Neural cell (in vitro differentiated cells): Measurements from ENCODE around the gene MS4A3. TPM values are rescaled to one million over a fixed set of nuclear protein-coding genes. Genes with fewer than 3 reads are reported as not detected.

Experiments used
- H2AFZ ChIP-seq: fragments of 200-600, 300-800 bp; sonication (generic), shearing (Covaris generic); 2 replicates; pipeline ENCODE4 v1.6.0; 2014; ENCODE audit warnings: low read depth, mild to moderate bottlenecking, antibody characterized with exemption, low read length, moderate library complexity
- H3F3A ChIP-seq: fragments of 200-600 bp; shearing (Covaris generic); 2 replicates; pipeline ENCODE4 v1.6.1; 2016; ENCODE audit warnings: mild to moderate bottlenecking, moderate library complexity, mixed read lengths, antibody characterized with exemption, low read length; ENCODE audit not compliant: insufficient read depth, poor library complexity, severe bottlenecking
- H3K27ac ChIP-seq: fragments of 200-600, 300-800 bp; sonication (generic), shearing (Covaris generic); 2 replicates; pipeline ENCODE4 v1.5.1; 2014; ENCODE audit warnings: mild to moderate bottlenecking, low read length, moderate library complexity
- H3K27me3 ChIP-seq: fragments of 300-800, 200-600 bp; sonication (generic), shearing (Covaris generic); 2 replicates; pipeline ENCODE4 v1.6.0; 2014; ENCODE audit warnings: mild to moderate bottlenecking, low read depth, low read length, moderate library complexity; ENCODE audit not compliant: insufficient read depth
- H3K36me3 ChIP-seq: fragments of 300-800, 200-600 bp; sonication (generic), shearing (Covaris generic); 2 replicates; pipeline ENCODE4 v1.5.1; 2014; ENCODE audit warnings: mild to moderate bottlenecking, antibody characterized with exemption, low read length, moderate library complexity; ENCODE audit not compliant: insufficient read depth
- H3K4me2 ChIP-seq: fragments of 300-800, 200-600 bp; sonication (generic), shearing (Covaris generic); 2 replicates; pipeline ENCODE4 v1.6.0; 2014; ENCODE audit warnings: mild to moderate bottlenecking, low read length
- H3K4me3 ChIP-seq: fragments of 300-800, 200-600 bp; sonication (generic), shearing (Covaris generic); 2 replicates; pipeline ENCODE4 v1.5.1; 2014; ENCODE audit warnings: mild to moderate bottlenecking, low read length, moderate library complexity
- H3K79me2 ChIP-seq: fragments of 200-600 bp; shearing (Covaris generic); replicated peaks from 2 replicates; pipeline ENCODE4 v1.6.0; 2014; ENCODE audit warnings: mild to moderate bottlenecking, low read length, moderate library complexity; ENCODE audit not compliant: insufficient read depth
- H3K9ac ChIP-seq: fragments of 300-800, 200-600 bp; sonication (generic), shearing (Covaris generic); 2 replicates; pipeline ENCODE4 v1.6.1; 2016; ENCODE audit warnings: mild to moderate bottlenecking, low read length, mixed read lengths
- H3K9me2 ChIP-seq: fragments of 200-600 bp; shearing (Covaris generic); 2 replicates; pipeline ENCODE4 v1.6.1; 2016; ENCODE audit warnings: mild to moderate bottlenecking, low read length, mixed read lengths; ENCODE audit not compliant: insufficient read depth
- H3K9me3 ChIP-seq: fragments of 200-600, 300-800 bp; sonication (generic), shearing (Covaris generic); 2 replicates; pipeline ENCODE4 v1.6.1; 2016; ENCODE audit warnings: mild to moderate bottlenecking, mixed run types, low read length, moderate library complexity, mixed read lengths
- H4K20me1 ChIP-seq: fragments of 200-600 bp; shearing (Covaris generic); 2 replicates; pipeline ENCODE4 v1.6.1; 2016; ENCODE audit warnings: mild to moderate bottlenecking, mixed run types; ENCODE audit not compliant: insufficient read depth
- EP300 ChIP-seq: fragments of 450-650 bp; conservative IDR thresholded peaks from 2 replicates; pipeline ENCODE4 v1.6.1; 2014; ENCODE audit warnings: antibody characterized with exemption, mild to moderate bottlenecking, moderate library complexity; ENCODE audit not compliant: poor library complexity, severe bottlenecking
- EZH2 ChIP-seq: fragments of 200-600, 300-800 bp; shearing (Covaris generic), sonication (generic); IDR thresholded peaks from 2 replicates; pipeline ENCODE4 v1.6.1; 2014; ENCODE audit warnings: antibody characterized with exemption, low read length, borderline replicate concordance, mild to moderate bottlenecking; ENCODE audit not compliant: insufficient read depth, poor library complexity, severe bottlenecking
- MXI1 ChIP-seq: fragments of 450-650 bp; conservative IDR thresholded peaks from 2 replicates; pipeline ENCODE4 v1.6.1; 2014; ENCODE audit warnings: antibody characterized with exemption, mild to moderate bottlenecking; ENCODE audit not compliant: poor library complexity, severe bottlenecking
- POLR2AphosphoS5 ChIP-seq: IDR thresholded peaks from 2 replicates; pipeline ENCODE4 v1.6.1; 2012
- RAD21 ChIP-seq: fragments of 450-650 bp; conservative IDR thresholded peaks from 2 replicates; pipeline ENCODE4 v1.6.1; 2014; ENCODE audit warnings: antibody characterized with exemption, mild to moderate bottlenecking, moderate library complexity
- SMC3 ChIP-seq: fragments of 450-650 bp; conservative IDR thresholded peaks from 2 replicates; pipeline ENCODE4 v1.6.1; 2014; ENCODE audit warnings: antibody characterized with exemption, mild to moderate bottlenecking, moderate library complexity; ENCODE audit not compliant: poor library complexity
- TAF1 ChIP-seq: IDR thresholded peaks from 2 replicates; pipeline ENCODE4 v1.6.1; 2012; ENCODE audit warnings: low read depth
- polyA plus RNA-seq: library from polyadenylated mRNA; depleted of rRNA; stranded (reverse); fragments of >200 nt; gene quantifications from 2 replicates; pipeline ENCODE4 v1.2.3, GENCODE V29; 2014
- TF ChIP-seq, protein P1 (sequence below): fragments of 450-650 bp; IDR thresholded peaks from 2 replicates; pipeline ENCODE4 v1.5.1; 2014; ENCODE audit warnings: antibody characterized with exemption, mild to moderate bottlenecking, moderate library complexity; ENCODE audit not compliant: poor library complexity, severe bottlenecking
- TF ChIP-seq, protein P2 (sequence below): IDR thresholded peaks from 2 replicates; pipeline ENCODE4 v1.6.1; 2012; ENCODE audit warnings: borderline replicate concordance

The MS4A3 gene
- polyA plus RNA-seq, 1 donor from 2014 or later = not detected

GRCh38 chr11:60080535-60080934 lies 24.1 kb downstream of the MS4A3 start:
- H3K79me2 ChIP-seq = no peaks in the 10 kb centered on the region
- no peak overlapping the region for H3K4me2 ChIP-seq
- no peak overlapping the region for H2AFZ ChIP-seq
- H3K36me3 ChIP-seq = no peaks in the 10 kb centered on the region
- TF ChIP-seq MXI1 (no peak), EZH2 (no peak), SMC3 (no peak), TAF1 (no peak), RAD21 (no peak), POLR2AphosphoS5 (no peak), EP300 (no peak)
- TF ChIP-seq, protein P1, sequence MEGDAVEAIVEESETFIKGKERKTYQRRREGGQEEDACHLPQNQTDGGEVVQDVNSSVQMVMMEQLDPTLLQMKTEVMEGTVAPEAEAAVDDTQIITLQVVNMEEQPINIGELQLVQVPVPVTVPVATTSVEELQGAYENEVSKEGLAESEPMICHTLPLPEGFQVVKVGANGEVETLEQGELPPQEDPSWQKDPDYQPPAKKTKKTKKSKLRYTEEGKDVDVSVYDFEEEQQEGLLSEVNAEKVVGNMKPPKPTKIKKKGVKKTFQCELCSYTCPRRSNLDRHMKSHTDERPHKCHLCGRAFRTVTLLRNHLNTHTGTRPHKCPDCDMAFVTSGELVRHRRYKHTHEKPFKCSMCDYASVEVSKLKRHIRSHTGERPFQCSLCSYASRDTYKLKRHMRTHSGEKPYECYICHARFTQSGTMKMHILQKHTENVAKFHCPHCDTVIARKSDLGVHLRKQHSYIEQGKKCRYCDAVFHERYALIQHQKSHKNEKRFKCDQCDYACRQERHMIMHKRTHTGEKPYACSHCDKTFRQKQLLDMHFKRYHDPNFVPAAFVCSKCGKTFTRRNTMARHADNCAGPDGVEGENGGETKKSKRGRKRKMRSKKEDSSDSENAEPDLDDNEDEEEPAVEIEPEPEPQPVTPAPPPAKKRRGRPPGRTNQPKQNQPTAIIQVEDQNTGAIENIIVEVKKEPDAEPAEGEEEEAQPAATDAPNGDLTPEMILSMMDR = no peak
- TF ChIP-seq, protein P2, sequence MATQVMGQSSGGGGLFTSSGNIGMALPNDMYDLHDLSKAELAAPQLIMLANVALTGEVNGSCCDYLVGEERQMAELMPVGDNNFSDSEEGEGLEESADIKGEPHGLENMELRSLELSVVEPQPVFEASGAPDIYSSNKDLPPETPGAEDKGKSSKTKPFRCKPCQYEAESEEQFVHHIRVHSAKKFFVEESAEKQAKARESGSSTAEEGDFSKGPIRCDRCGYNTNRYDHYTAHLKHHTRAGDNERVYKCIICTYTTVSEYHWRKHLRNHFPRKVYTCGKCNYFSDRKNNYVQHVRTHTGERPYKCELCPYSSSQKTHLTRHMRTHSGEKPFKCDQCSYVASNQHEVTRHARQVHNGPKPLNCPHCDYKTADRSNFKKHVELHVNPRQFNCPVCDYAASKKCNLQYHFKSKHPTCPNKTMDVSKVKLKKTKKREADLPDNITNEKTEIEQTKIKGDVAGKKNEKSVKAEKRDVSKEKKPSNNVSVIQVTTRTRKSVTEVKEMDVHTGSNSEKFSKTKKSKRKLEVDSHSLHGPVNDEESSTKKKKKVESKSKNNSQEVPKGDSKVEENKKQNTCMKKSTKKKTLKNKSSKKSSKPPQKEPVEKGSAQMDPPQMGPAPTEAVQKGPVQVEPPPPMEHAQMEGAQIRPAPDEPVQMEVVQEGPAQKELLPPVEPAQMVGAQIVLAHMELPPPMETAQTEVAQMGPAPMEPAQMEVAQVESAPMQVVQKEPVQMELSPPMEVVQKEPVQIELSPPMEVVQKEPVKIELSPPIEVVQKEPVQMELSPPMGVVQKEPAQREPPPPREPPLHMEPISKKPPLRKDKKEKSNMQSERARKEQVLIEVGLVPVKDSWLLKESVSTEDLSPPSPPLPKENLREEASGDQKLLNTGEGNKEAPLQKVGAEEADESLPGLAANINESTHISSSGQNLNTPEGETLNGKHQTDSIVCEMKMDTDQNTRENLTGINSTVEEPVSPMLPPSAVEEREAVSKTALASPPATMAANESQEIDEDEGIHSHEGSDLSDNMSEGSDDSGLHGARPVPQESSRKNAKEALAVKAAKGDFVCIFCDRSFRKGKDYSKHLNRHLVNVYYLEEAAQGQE = no peak
- no peaks in the 10 kb centered on the region for H3F3A ChIP-seq
- no peaks in the 10 kb centered on the region for H3K9me3 ChIP-seq
- no peaks in the 10 kb centered on the region for H4K20me1 ChIP-seq
- no peak overlapping the region for H3K9ac ChIP-seq
- H3K27ac ChIP-seq = no peak overlapping the region
- no peak overlapping the region for H3K4me3 ChIP-seq
- H3K9me2 ChIP-seq = no peaks in the 10 kb centered on the region
- no peaks in the 10 kb centered on the region for H3K27me3 ChIP-seq

DNA sequence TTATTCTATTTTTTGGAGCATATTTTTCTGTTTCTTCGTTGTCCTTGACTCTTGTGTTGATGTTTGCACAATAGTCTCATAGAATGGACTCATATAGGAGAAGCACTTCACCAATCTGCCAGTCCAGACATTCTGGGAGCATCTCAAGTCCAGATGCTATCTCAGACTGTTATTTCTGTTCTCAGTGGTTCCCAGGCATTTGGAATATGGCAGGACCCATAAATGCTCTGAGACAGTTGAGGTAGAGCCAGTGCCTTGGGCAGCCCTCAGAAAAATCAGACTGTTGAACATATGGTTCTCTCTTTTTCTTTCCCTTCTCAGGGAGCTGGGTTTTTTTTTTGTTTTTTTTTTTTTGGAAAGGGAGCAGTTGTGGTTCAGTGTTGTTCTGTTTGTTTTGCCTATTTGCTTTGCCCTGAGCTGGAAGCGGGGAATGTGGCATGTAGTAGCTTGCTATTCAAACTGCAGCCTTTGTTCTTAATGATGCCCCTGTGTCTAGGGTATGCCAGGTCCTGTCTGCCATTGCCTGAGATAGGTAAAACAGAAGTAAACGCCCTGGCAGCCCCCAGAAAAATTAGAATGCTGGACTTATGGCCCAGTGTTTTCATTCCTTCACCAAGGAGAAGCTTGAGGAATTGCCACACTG lies 28.3 kb downstream of the MS4A3 start:
- Histone ChIP-seq H3F3A (no peaks in the 10 kb centered on the region), H3K9me3 (no peaks in the 10 kb centered on the region), H4K20me1 (no peaks in the 10 kb centered on the region), H2AFZ (no peak overlapping the region), H3K27ac (no peak overlapping the region), H3K79me2 (no peaks in the 10 kb centered on the region), H3K9me2 (no peaks in the 10 kb centered on the region), H3K4me2 (no peak overlapping the region), H3K27me3 (no peaks in the 10 kb centered on the region), H3K9ac (no peak overlapping the region), H3K36me3 (no peaks in the 10 kb centered on the region), H3K4me3 (no peak overlapping the region)
- no peak for TF ChIP-seq TAF1
- no peak for TF ChIP-seq SMC3
- TF ChIP-seq EZH2 = no peak
- TF ChIP-seq, protein P2 = no peak
- TF ChIP-seq POLR2AphosphoS5 = no peak
- TF ChIP-seq EP300 = no peak
- TF ChIP-seq, protein P1 = no peak
- no peak for TF ChIP-seq RAD21
- no peak for TF ChIP-seq MXI1
